GM21786 (cell line): Measurements from ENCODE around the gene PLB1.
"Not testable (repeated sequence)": the region's sequence is repeated elsewhere in the genome, so short reads cannot be mapped to it uniquely, and the experiment has no call there.

Source experiments
- ATAC-seq: cut with Tn5 transposase; IDR thresholded peaks from one replicate; pipeline ENCODE4 v1.9.1; 2021; ENCODE audit not compliant: unreplicated experiment

The PLB1 gene

DNA sequence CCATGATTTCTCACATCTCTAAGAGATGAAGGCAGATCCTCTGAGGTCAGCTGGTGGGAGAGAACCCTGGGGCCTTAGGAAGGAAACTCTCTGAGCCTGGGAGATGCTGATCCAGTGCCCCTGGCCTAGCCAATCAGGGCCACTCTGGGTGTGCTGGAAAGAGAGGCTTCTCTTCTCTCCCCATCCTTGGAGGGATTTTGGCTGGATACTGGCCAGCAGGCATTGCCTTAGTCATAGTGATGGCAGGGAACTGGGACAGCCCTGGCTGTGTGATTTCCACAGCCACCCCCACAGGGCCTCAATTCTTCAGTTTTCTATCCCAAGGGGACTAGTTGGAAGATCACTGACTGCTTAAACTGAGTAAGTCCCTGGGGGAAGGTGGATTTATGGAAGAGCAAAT, 26.6 kb upstream of the PLB1 start:
- no peak for ATAC-seq

DNA sequence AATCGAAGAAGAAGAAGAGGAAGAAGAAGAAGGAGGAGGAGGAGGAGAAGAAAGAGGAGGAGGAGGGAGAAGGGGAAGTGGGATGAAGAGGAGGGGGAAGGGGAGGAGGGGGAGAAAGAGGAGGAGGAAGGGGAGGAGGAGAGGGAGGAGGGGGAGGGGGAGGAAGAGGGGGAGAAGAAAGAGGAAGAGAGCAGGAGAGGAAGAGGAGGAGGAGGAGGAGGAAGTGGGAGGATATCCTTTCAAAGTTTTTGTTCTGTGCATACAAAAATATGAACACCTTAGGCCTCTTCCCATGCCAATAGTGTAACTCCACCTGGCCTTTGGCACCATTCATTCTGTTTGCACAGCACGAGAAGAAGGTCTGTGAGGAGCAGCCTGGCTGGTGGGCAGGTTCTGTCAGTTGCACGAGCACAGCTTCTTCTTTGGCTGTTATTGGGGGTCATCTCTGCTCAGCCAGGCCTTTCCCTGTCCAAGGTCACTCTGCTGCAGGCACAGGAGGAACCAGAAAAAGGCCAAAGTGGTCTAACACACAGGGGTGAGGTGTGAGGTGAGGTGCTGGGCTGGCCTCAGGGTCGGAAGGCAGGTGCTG, 25.8 kb upstream of the PLB1 start:
- no peak for ATAC-seq

DNA sequence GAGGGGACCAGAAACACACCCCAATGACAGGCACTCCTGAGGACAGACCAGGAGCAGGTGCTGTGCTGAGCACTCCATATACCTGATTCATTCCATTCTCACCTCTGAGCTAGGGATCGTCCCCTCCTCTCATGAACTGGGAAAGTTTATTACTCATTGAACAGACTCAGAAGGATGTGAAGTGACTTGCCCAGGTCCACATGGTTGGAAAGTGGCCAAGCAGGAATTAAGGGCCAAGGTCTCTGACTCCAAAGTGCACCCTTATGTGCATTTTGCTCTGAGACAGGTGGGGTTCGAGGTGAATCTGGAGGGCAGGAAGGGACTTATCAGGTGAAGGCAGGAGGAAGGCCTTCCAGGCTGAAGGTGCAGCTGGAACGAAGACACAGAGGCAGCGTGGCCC, 25.1 kb upstream of the PLB1 start:
- no peak for ATAC-seq

DNA sequence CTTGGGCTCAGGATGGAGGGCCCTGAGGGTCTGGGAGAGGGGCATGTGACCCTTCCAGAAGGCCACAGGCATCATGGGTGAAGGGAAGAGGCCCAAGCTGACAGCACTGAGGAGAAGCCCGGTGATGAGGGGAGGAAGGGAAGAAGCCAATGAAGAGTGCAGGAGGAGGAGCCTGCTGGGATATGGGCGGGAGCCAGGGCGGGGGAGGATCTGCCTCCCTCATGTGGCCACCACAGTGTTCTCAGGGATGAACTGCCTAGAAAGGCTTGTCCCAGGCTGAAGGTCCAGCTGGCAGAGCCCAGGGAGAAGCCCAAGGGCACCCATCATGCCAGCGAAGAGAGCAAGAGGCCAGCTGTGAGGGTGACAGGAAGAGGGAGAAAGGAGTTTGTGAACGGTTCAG, 24.6 kb upstream of the PLB1 start:
- ATAC-seq = no peak

DNA sequence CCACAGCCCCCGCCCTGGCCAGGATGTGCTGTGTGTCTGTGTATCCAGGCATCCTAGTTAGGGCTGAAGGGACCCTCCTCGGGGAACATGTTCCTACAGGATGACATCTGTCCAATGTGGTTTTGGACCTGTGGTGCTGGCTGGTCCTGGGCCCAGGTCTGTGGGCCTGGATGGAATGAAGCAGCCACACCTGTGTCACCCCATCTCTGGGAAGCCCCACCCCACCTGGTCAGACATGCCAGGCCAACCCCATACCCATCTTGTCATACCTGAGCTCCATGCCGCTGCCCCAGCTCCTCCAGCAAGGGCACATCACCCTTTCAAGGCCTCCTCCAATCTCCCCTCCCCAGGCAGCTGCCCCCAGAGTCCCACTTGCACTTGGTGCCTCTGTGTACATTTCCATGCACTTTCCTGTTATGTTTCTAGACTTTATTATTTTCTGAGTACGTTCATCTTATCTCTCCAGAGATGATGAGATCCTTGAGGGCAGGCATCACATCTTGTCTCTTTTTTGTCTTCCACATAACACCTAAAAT, 24.1 kb upstream of the PLB1 start:
- no peak for ATAC-seq

DNA sequence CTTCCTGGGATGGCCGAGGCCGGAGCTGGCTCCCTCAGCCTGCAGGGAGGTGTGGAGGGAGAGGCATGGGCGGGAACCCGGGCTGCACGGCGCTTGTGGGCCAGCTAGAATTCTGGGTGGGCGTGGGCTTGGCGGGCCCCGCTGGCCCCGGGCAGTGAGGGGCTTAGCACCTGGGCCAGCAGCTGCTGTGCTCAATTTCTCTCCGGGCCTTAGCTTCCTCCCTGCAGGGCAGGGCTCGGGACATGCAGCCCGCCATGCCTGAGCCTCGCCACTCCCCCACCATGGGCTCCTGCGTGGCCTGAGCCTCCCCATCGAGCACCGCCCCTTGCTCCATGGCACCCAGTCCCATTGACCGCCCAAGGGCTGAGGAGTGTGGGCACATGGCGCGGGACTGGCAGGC, 23.2 kb upstream of the PLB1 start:
- ATAC-seq = not testable (repeated sequence)

DNA sequence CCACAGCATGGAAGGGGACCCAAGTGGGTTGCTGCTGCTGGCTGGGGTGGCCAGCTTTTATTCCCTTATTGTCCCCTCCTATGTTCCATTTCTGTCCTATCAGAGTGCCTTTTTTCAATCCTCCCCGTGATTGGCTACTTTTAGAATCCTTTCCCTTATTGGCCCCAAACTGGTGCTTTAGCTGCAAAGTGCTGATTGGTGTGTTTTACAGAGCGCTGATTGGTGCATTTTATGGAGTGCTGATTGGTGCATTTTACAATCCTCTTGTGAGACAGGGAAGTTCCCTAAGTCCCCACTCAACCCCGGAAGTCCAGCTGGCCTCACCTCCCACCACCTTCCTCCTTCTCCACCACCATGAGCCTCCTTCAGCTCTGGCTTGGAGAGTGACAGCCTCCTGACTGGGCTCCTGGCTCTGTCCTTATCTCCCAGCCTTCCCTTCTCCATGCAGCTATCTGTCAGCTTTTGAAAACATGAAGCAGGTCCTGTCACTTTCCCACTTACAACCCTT, 20.7 kb upstream of the PLB1 start:
- ATAC-seq = no peak

DNA sequence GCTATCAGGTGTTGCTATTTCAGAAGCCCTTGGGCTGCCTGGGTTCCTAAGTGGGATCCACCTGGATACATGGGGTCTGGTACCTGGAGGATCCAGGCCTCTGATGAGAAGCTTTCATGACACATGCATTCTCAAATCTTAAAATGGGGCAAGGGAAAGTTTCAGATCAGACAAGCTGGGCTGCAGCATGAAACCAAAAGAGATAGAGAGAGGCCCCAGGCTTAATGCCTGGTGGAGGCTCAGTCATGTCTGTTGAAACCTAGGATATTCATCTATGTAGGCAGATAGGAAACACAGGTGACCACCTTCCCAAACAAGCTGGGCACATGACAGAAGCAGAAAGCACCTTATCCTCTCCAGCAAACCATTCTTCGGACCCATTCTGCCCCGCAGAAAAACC, 18.8 kb upstream of the PLB1 start:
- ATAC-seq = no peak

DNA sequence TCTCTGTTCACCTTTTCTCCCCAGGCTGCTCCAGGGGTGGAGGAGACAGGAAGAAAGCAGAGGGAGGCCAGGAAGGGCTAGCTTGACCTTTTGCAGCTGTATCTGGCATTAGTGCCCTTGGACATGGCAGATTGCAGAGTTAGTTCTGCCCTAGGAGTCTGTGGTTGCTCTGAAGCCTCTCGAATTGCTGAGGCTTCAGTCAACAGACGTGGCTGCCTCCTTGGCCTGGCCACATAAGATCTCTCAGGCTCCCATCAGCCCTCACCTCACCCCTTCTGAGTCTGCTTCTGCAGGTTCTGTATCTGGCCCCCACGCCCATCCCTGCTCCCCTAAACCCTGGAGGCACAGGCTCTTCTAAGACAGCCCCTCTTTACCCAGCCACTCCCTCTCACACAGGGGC, 18.2 kb upstream of the PLB1 start:
- ATAC-seq = no peak

DNA sequence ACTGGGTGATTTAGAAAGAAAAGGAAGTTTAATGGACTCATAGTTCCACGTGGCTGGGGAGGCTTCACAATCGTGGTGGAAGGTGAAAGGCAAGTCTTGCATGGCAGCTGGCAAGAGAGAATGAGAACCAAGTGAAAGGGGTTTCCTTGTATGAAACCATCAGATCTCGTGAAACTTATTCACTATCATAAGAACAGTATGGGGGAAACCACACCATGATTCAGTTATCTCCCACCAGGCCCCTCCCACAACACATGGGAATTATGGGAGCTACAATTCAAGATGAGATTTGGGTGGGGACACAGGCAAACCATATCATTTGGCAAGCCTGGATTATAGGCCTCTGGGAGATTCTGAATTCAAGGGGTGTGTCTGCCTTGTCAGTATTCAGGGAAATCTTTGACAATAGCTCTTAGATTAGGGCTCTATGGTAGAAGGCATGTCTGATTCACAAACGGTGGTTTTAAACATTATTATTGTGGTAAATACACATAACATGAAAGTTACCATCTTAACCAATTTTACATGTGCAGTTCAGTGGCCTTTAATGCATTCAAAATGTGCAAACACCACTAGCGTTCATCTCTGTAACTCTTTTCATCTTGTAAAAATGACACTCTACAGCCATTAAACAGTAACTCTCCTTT, 15.3 kb upstream of the PLB1 start:
- ATAC-seq = no peak

DNA sequence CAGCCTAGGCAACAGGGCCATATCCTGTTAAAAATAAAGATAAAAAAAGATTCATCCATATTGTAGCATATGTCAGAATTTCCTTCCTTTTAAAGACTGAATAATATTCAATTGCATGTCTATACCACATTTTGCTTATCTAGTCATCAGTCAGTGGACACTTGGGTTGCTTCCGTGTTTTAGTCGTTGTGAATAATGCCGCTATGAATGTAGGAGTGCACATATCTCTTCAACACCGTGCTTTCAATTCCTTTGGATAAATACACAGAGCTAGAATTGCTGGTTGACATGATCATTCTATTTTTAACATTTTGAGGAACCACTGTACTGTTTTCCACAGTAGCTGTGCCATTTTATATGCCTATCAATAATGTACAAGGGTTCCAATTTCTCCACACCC, 14.0 kb upstream of the PLB1 start:
- no peak for ATAC-seq

DNA sequence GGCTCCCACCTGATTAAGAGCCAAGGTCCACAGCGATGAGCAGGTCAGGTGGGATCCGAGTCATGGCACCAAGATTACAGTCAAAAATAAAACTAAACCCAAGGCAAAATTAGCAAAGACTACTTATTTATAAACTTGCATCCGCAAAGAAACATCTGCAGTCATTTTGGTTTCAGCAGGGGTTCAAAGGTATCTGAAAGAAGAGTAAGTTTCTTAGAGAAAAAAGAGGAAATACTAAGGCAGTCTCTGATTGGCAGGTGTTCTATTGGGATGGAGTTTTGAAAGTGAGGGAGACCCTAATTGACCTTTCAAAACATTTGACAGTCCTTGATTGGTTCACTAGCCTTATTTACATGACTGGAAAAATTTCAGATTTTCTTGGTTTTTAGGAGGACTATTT, 11.0 kb upstream of the PLB1 start:
- no peak for ATAC-seq

DNA sequence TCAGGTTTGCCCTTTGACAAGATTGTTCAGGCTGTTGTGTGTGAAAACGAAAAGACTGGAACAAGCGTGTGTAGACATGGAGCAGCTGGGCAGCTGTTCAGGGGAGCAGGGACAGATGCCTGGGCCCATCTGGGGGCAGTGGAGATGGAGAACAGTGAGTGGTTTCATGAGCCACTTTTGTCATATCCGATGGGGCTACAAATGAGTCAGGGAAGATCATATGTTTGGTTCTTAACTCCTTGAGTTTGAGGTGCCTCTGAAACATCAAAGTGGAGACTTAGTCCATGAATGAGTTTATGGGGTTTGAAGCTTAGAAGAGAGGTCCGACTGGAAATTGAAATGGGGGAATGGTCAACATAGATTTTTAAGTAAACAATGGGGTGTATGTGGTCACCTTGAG, 9.3 kb upstream of the PLB1 start:
- ATAC-seq = no peak

DNA sequence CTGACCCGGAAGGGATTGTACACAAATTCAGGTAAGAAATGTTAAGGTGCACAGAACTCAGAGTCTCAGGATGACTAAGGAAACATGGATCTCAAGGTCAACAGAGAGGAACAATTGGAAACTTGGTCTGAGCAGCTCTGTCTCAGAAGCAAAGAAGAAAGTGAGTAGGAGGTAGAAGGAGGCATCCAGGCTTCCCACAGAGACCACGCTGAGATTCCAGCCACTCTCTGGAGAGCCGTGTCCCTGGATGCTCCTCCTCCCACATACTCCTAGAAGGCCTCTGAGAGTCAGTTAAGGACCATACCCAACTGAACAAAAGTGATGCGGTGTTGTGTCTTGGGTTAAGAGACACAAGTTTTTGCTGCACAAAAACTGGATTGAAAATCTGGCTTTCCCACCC, 8.6 kb upstream of the PLB1 start:
- no peak for ATAC-seq

DNA sequence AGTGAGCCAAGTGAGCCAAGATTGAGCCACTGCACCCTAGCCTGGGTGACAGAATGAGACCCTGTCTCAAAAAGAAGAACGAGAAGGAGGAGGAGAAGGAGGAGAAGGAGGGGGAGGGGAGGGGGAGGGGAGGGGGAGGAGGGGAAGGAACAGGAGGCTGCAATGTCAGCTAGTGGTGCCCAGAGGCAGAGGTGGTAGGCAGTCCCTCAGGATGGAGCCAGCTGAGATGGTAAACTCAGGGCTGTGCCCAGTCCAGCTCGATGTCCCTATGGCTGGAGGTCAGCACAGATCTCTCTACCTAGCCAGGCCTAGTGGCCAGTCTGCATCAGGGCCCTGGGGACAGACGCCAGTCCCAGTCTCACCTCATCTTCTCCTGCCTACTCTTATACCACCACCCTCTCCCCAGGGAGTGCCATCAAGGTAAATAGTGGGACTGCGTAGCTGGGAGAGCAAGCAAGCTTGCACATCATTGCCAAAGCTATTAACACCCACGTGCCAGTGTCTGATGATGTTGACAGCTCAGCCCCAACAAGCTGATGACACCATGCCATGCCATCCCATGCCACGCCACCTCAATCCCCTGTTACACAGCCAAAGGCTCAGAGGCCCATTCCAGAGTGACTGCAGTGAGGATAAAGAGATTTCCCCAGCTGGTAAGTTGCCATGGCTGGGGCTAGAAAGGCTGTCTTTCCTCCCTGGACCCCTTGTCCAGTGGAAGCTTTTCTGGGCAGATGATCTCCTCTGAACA, 7.6 kb upstream of the PLB1 start:
- ATAC-seq = no peak

DNA sequence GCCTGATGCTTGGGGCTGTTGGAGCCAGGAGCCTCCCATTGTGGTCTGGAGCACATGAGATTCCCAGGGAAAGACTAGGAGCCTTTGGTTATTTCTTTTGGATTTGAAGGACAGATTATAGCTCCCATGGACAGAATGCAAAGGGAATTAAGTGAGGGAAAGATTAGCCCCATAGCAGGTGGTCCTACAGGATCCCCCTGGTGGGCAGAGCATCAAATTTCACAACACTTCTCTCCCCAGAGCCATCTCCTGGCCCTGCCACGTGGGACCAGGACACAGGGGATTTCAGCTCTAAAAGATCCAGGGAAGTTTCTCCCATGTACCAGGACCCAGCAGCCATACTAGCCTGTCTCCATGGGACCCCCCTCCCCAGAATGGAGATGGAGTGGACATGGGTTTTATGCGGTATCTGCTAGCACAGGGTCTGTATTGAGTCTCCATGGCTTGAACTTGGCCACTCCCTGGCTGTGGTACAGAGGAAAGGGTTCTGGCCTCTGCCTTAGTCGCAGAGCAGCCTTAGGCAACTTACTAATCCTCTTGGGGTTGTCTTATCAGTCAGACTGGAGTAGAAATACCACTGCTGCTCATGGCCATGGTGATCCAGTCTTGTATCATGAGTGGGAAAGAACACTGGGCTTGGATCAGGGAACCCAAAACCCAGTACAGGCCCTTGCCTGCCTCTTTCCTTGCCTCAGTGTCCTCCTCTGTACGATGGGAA, 6.8 kb upstream of the PLB1 start:
- ATAC-seq = no peak

DNA sequence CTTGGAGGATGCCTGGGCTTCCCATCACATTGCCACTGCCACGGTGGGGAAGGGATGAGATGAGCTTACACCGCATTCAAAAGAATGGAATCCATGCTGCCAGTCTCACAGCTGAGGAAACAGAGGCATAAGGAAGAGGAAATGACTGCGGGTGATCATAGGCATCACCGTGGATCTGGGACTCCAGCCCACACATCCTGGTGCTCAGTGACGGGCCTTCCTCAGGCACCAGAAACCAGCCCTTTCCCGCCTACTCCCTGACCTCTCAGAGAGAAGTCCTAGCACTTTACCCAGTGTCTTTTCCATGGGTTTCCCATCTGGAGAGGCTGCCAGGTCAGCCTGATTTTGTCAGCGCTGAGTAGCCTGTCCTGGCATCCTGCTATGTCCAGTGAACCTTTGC, 5.3 kb upstream of the PLB1 start:
- no peak for ATAC-seq

DNA sequence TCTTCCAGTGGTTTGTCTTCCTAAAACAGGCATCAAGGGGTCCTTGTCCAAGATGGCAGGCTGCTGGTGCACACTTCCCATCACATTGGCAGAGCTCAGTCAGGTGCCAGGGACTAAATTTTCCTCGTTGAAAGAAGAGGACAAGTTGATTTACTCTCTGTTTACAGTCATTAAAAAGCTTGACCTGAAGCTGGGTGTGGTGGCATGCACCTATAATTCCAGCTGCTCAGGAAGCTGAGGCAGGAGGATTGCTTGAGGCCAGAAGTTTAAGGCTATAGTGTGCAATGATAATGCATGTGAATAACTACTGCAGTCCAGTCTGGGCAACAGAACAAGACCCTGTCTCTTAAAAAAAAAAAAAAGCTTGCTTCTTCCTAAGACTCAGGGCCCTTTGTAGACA, 3.6 kb upstream of the PLB1 start:
- ATAC-seq = no peak

DNA sequence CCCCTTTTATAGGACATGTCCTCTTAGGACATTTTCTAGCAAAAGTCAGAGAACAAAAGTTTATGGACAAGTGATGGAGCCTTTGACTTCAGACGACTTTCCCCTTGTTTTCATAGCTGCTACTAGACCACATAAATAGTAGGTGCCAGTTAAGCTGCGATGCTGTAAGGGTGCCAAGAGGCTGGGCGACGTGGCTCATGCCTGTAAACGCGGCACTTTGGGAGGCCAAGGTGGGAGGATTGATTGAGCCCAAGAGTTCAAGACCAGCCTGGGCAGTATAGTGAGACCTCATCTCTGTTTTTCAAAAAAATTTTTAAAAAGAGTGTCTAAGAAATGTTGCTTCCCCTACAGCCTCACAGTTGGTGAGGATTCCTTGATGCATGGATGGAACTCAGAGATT, 2.2 kb upstream of the PLB1 start:
- no peak for ATAC-seq

DNA sequence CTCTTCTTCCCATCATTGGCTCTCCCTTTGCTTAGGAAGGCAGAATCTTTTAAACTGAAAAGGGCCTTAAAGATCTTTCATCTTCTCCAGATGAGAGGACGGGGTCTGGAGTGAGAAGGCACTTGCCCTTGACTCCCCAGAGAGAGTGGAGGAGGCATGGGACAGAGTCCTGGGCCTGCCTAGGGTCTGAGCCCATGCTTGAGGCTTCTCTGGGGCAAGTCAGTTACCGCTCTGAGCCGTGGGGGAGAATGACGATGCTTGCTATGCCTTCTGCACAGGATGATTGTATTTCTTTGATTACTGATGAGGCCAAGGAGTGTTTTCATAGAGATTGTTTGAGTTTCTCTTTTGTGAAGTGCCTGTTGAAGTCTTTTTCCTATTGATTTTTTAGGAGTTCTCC, 921 bp downstream of the PLB1 start:
- no peak for ATAC-seq

DNA sequence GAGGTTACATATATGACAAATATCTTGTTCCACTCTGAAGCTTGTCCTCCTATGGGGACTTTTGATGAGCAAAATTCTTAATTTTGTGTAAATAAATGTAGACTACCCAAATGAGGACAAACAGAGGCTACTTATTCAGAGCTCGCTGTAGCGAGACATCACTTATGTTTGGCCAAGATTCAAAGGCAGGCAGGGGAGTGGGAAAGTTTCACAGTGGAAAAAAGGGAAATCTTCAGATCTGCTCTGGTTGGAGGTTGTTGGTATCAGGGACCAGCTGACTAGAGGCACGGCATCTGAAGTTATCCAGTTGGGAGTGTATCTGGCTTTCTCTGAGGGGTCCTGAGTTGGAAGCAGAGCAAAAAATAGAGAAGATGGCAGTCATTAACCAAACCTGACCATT, 1.3 kb downstream of the PLB1 start:
- no peak for ATAC-seq

DNA sequence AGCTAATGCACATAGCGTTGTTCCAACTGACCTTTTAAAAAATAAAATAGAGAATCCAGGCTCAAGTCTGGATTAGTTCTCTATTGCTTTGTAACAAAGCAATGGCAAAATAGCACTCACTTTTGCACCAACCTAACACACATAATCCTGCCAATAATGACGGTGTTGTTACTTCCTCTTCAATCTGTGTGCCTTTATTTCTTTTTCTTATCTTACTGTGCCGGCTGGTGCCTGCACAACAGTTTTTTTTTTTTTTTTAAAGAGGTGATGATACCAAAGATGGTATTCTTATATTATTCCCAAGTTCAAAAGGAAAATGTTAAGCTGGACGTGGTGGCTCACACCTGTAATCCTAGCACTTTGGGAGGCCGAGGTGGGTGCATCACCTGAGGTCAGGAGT, 3.4 kb downstream of the PLB1 start:
- no peak for ATAC-seq
